Stimulated activated CD8-positive, alpha-beta memory T cell treated with anti-CD3 and anti-CD28 coated beads, Interleukin-7, amount 100 ng/mL, for 1 hour (primary cell): Measurements from ENCODE around the gene CD164L2.

Experiments
- DNase-seq, 2 donors: peaks; one replicate each; pipeline ENCODE4 v3.0.0-alpha.2; 2020; ENCODE audit warnings: low read depth in 2 of 2

Gene CD164L2

GRCh38 chr1:27346991-27347624, 36.0 kb downstream of the CD164L2 start:
- no peak for DNase-seq

GRCh38 chr1:27346357-27346756, 36.8 kb downstream of the CD164L2 start:
- DNase-seq = no peak

- DNase-seq = no peak
Observed at GRCh38 chr1:27345272-27345671, 37.9 kb downstream of the CD164L2 start.

- DNase-seq = no peak
Observed at GRCh38 chr1:27343639-27344025, 39.5 kb downstream of the CD164L2 start.

GRCh38 chr1:27342778-27343638, 40.1 kb downstream of the CD164L2 start:
- peak; percentile 53 for DNase-seq

GRCh38 chr1:27342391-27342777, 40.7 kb downstream of the CD164L2 start:
- DNase-seq = no peak

- peak; percentile 34 to 43 for DNase-seq
Observed at GRCh38 chr1:27341525-27342252, 41.4 kb downstream of the CD164L2 start, which contains the start of gene SYTL1. SYTL1 (plus strand) TSS chr1:27342022; CDS start chr1:27345335, 3,313 bp downstream.

- DNase-seq = no peak
Observed at GRCh38 chr1:27339213-27339612, 43.9 kb downstream of the CD164L2 start.

- DNase-seq = no peak
Observed at GRCh38 chr1:27338751-27339150, 44.4 kb downstream of the CD164L2 start.

GRCh38 chr1:27336756-27337155, 46.4 kb downstream of the CD164L2 start:
- DNase-seq = no peak

GRCh38 chr1:27335506-27336422, 47.4 kb downstream of the CD164L2 start:
- DNase-seq = no peak

- no peak for DNase-seq
Observed at GRCh38 chr1:27333717-27334279, 49.3 kb downstream of the CD164L2 start.

GRCh38 chr1:27332536-27333281, 50.4 kb downstream of the CD164L2 start:
- DNase-seq = peak; percentile 32 to 47

GRCh38 chr1:27331922-27332321, 51.2 kb downstream of the CD164L2 start:
- no peak for DNase-seq

GRCh38 chr1:27331426-27331825, 51.7 kb downstream of the CD164L2 start:
- no peak for DNase-seq

- no peak for DNase-seq
Observed at GRCh38 chr1:27330786-27331185, 52.3 kb downstream of the CD164L2 start.
